NCI-H774 (cell line): ENCODE data around the gene FGD1.
A peak's percentile ranks its signal among the peaks of the same experiment; 100 is the strongest.

Experiments
- DNase-seq: peaks from one replicate; lab custom pipeline; 2025; lab: John Stamatoyannopoulos, UW

The FGD1 gene

DNA sequence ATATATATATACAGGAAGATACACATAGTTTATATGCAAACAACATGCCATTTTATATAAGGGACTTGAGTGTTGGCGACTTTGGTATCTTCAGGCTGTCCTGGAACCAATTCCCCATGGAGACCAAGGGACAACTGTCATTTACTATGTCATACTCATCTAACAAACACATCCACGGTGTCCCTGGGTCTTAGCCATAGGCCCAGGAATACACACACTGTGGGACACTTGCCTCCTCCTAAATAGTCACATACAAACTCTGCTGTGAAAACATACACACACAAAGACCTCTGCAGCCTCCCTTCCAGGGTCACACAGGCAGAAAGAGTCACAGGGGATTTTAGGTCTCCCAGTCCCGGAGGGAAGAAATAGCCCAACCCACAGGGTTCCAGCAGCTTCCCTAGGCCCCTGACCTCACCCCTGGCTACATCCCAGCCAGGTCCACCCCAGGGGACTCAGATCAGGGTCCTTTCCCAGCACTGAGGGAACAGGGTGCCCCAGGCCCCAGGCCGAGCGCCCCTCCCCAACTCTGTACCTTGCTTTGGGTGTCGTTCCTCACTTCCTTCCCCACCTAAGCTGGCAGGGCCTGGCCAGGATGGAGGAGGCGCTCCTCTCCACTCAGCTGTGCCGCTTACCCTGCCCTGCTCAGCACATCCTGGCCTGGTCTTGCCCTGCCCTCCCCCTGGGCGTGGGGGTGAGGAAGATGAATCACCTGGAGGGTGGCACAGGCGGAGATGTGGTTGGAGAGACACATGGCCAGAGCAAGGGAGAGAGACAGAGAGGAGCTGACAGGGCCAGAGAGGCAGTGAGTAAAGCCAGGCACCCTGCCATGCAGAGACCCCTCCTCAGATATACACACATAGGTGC lies 21.8 kb downstream of the FGD1 start:
- no peak for DNase-seq

- DNase-seq, result no peak
Observed at GRCh38 chrX:54470054-54470760, 25.8 kb downstream of the FGD1 start.

DNA sequence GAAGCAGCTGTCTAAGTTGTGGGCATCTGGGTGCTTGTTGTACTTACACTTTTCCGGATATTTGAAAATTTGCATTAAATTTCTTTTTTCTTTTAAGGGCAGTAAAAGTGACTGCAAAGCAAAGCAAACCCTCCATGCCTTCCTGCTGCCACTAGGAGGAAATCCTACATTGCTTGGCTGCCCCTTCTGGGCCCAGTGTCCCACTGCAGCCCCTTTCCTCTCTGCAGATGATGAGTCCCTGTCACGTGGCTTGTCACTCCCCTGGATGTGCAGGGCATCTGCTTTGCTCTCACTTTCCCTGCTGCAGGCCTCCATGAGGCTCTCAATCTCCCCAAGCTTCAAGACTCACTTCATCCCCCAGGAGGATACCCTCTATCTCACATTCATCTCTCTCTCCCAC lies 43.1 kb downstream of the FGD1 start:
- no peak for DNase-seq

DNA sequence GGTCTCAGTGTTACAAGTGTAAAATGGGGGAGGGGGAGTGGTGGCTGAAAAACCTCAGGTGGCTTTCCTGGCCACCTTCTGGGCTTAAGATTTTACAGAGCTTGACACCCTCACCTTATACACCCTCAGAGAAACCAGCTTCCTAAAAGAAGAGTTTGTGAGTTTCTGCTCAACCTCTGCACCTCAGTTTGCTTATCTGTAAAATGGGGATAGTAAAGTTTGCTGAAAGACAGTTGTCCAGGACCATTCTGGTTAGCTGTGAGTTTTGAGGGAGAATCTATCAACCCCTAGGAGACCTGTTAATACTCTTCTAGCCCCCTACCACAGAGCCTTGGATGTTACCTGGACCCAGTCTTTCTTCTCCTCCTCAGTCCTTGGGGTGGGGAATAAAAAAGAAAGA lies 46.1 kb downstream of the FGD1 start:
- DNase-seq, result no peak

DNA sequence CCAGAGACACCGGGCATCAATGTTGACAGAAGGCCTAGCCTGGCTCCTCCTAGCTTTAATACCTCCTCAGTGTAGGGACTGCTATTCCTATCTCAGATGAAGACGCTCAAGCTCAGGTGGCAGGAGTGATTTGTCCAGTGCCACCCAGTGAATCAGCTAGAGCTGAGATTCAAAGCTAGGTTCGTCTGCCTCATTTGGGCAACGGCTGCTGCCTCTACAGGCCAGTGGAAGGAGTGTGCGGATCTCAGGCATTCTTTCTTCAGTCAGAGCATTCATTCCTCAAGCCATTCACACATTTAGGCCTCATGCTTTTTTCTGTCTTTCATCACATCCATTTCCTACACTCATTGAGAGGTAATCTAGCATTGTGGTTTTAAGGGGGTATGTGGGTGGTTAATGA lies 48.6 kb downstream of the FGD1 start:
- no peak for DNase-seq

DNA sequence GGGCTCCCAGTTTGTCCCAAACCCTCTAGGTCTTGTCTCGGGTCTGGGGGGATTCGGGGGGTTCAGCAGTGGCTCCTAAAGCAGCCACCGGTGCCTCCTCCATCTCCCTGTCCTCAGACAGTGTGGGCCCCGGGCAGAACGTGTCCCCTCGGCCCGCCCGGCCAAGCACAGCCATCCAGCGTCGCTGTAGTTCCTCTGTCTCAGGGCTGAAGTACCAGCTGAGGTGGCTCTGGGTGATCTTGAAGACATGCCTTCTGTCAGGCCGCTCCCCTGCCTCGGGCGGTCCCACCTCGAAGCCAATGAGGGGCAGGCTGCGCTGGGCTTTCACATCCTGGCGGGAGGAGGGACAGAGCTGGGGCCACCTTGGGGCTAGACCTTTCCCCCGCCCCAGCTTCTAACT lies 50.0 kb downstream of the FGD1 start:
- no peak for DNase-seq

DNA sequence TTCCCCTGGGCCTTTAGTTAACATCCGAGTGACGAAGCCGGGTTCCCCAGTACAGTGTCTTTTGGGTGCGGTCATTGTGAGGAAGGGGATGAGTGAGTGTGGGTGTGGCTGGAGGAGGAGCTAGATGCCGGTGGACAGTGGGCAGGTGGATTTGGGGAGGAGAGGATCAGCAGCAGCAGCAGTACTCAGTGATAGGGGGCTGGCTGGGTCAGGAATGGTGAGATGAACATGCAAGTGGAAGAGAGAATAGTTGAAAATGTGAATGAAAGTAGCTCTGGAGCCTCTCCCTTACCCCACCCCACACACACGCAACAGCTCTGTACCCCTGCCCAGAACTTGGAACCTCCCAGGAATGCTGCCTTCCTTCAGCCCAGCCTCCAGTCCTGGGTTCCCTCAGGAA lies 51.3 kb downstream of the FGD1 start:
- DNase-seq, result no peak

GRCh38 chrX:54442790-54443189 lies 53.2 kb downstream of the FGD1 start:
- DNase-seq, result no peak

DNA sequence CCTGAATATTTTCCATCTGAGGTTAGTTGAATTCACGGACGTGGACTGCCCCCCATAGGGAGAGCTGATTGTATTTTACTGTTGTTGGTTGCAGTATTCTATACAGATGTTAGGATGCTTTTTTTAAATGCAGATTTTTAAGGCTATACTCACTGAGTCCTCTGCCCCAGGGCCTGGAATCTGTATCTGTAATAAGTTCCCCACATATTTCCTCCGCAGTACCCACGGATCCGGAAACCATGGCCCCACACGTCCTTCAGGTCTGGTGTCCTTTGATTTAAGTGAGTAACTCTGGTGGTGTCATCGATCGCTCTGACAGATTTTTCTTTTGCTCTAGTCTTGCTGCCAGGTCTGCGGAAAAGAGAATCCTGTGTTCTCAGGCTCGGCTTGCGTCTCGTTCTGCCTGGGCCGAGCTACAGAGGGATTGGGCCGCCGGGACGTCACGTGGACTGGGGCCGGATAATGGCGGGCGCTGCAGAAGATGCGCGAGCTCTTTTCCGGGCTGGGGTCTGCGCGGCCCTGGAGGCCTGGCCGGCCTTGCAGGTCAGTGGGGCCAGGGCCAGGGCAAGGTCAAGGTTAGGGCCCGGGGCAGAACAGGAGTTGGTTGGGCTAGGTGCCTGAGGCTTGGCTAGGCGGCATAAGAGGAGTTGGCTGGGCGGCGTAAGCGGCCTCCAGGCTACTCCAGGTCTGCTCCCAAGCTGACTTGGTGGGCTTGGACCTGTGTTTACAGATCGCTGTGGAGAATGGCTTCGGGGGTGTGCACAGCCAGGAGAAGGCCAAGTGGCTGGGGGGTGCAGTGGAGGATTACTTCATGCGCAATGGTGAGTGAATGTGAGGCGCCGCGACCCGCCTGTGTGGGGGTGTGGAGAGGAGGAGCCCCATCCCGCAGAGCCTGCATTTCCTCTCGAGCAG lies 55.8 kb downstream of the FGD1 start, which contains the start of gene TSR2:
TSS of gene TSR2 (plus strand) at position 445 of the 912 bp plus-strand sequence. CDS start at position 463, 18 bp downstream.
- DNase-seq, result peak; percentile 63

DNA sequence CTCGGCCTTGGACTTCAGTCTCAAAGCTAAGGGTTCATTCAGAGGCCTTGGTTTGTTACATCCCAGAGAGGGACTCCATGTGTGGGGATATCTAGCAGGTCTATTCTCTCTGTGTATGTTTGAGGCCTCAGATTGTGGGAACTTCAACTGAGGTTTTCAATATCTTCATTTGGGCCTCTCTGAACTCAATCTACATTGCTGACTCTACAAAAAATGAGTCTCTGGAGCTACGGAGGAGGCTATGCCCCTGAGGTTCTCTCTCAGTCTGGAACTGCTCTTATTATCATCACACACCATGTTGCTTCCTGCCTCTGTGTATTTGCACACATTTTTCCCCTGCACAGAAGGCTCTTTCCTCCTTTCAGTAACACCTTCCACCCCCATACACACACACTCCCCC lies 60.9 kb downstream of the FGD1 start:
- no peak for DNase-seq

GRCh38 chrX:54430519-54430918 lies 65.5 kb downstream of the FGD1 start:
- no peak for DNase-seq

DNA sequence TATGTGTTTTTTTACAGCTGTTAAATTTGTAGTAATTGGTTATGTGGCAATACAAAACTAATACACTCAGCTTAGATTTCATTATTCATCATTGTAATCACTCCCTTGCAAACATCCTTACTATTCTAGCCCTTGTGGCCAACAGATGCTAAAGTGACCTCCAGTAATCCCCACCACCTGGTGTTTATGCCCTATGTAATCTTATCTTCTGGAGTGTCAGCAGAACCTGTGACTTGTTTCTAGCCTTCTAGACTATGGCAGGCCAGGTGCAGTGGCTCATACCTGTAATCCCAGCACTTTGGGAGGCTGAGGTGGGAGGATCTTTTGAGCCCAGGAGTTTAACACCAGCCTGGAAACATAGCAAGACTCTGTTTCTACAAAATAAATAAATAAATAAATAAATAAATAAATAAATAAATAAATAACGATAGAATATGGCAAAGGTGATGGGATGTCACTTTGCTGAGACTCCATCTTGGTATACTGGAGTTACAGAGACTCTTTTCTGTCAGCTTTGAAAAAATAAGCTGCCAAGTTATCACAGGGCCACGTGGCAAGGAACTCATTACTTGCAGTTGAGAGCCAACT lies 68.1 kb downstream of the FGD1 start:
- no peak for DNase-seq

GRCh38 chrX:54423161-54423888 lies 72.7 kb downstream of the FGD1 start:
- DNase-seq, result no peak

- no peak for DNase-seq
Observed at GRCh38 chrX:54422168-54422567, 73.9 kb downstream of the FGD1 start.

DNA sequence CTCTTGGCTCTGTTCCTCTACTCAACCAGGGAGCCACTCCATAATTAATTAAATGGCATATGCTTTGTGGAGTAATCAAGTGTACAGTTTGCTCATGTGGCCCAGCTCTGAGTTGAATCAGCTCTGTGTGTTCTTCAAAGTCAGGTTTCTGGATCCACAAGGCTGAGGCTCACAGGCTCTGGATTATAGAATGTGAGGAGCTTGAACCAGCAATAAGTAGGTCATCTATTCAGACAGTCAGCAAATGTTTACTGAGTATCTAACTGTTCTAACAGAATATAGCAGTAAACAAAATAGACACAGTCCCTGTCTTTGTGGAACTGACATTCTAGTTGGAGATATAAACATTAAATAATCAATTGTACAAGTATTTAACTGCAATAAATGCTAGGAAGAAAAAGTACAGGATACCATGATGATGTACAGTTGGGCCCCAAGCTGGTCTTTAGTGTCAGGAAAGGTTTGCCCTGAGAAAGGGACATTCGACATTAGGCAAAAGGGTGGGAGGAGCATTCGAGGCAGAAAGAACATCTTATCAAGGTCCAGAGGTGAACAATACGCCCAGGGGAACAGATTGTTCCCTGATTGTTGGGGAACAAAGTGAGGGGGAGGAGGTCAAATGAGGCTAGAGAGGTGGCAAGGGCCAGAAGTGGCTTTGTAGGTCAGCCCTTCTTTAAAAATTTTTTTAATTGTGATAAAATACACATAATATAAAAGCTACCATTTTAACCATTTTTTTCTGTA lies 76.3 kb downstream of the FGD1 start:
- no peak for DNase-seq

DNA sequence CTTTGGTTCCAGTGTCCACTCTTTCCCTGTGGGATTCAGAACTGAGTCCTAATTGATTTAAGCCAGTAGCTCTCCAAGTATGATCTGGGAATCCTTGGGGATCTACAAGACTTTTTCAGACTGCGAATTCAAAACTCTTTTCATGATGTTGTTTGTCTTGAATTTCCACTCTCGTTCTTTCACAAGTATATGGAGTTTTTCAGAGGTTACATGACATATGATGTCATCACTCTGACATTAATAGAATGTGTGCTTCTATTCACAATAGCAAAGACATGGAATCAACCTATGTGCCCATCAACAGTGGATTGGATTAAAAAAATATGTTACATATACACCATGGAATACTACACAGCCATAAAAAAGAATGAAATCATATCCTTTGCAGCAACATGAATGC lies 79.1 kb downstream of the FGD1 start:
- DNase-seq, result no peak

- DNase-seq, result no peak
Observed at GRCh38 chrX:54415534-54416350, 80.3 kb downstream of the FGD1 start.

- no peak for DNase-seq
Observed at GRCh38 chrX:54413753-54414152, 82.3 kb downstream of the FGD1 start.

DNA sequence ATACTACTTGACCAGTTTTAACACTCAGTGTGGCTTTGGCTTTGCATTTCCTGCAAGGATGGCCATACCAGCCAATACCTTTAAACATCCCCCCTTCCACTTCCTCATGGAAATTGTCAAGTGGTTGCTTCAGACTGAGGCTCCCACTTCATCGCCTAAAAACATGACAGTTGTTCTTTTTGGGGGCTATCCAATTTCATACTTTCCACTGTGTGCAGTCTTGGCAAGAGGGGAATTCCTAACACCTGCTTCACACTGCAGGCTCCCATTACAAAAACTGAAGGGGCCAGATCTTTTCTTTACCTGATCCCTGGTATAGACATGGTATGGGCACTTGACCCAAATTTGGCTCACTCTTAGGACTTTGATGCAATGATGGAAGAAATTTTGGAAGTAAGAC lies 84.3 kb downstream of the FGD1 start:
- DNase-seq, result no peak

DNA sequence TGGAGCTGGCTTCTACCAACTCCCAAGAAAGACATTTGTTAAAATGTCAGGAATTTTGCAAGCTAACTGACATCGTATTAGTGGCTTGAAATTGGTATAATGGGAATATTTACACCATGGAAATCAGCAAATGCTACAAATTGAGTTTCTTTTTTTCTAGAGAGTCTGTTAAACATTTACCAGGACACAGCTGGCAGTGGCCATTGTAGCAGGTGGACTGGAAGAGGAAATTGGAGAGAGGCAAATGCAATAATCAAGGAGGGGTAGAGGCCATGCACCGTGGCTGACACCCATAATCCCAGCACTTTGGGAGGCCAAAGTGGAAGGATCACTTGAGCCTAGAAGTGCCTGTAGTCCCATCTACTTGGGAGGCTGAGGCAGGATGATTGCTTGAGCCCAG lies 88.8 kb downstream of the FGD1 start:
- no peak for DNase-seq
